CD4-positive, alpha-beta T cell (primary cell): Measurements from ENCODE around the gene HSD3B7. TPM values are rescaled to one million over a fixed set of nuclear protein-coding genes. Genes with fewer than 3 reads are reported as not detected.
A peak's percentile ranks its signal among the peaks of the same experiment; 100 is the strongest.

Experiments
- ATAC-seq: fragments of 200-7000 bp; cut with Tn5 transposase; one replicate; pipeline ENCODE4 v1.10.0; 2022; ENCODE audit warnings: mild to moderate bottlenecking; ENCODE audit not compliant: poor library complexity
- CTCF ChIA-PET: fragments of 350-600 bp; sonication (Branson Sonifier 250); formaldehyde crosslinking; loops from one replicate; lab custom pipeline; 2021; ENCODE audit warnings: antibody characterized with exemption, inconsistent platforms; lab: Charles Lee
- POLR2A ChIA-PET: fragments of 350-600 bp; sonication (Branson Sonifier 250); formaldehyde crosslinking; loops from one replicate; lab custom pipeline; 2021; ENCODE audit warnings: antibody characterized with exemption, inconsistent platforms; lab: Charles Lee
- DNase-seq, 14 experiments: peaks; one replicate each; pipeline ENCODE4 v3.0.0-alpha.2; 2013 to 2020; ENCODE audit warnings: mixed read lengths in 2 of 14
- H3K27ac ChIP-seq, 2 donors: one replicate each; pipeline versions ENCODE4 v1.5.1 to v1.7.0; 2013; ENCODE audit warnings: low read length in 2 of 2, low read depth in 1 of 2, mild to moderate bottlenecking in 1 of 2
- H3K27me3 ChIP-seq, 2 experiments: 1 replicate in 1 of 2; 2 replicates in 1 of 2; pipeline versions ENCODE4 v1.6.1 to v1.7.0; 2013; ENCODE audit warnings: low read length in 2 of 2, control low read depth in 1 of 2, mild to moderate bottlenecking in 1 of 2, moderate library complexity in 1 of 2; ENCODE audit not compliant: insufficient read depth in 2 of 2, control insufficient read depth in 1 of 2
- H3K36me3 ChIP-seq: one replicate; pipeline ENCODE4 v1.6.1; 2013; ENCODE audit warnings: low read length, control low read depth; ENCODE audit not compliant: insufficient read depth
- H3K4me1 ChIP-seq: one replicate; pipeline ENCODE4 v1.6.1; 2013; ENCODE audit warnings: low read length, control low read depth; ENCODE audit not compliant: insufficient read depth
- H3K4me3 ChIP-seq: one replicate; pipeline ENCODE4 v1.5.1; 2013; ENCODE audit warnings: mild to moderate bottlenecking, low read length, moderate library complexity
- H3K9me3 ChIP-seq, 2 experiments: 1 replicate in 1 of 2; 2 replicates in 1 of 2; pipeline versions ENCODE4 v1.6.1 to v1.7.0; 2013; ENCODE audit warnings: low read length in 2 of 2, mild to moderate bottlenecking in 2 of 2, control low read depth in 1 of 2, moderate library complexity in 1 of 2; ENCODE audit not compliant: control insufficient read depth in 1 of 2, insufficient read depth in 1 of 2
- H3K27ac Mint-ChIP-seq: one replicate; pipeline ENCODE4 v1.8.0; 2020; ENCODE audit warnings: mixed read lengths
- H3K27me3 Mint-ChIP-seq: one replicate; pipeline ENCODE4 v1.8.0; 2021; ENCODE audit warnings: mixed read lengths
- H3K36me3 Mint-ChIP-seq: one replicate; pipeline ENCODE4 v1.8.0; 2021; ENCODE audit warnings: low read depth, mixed read lengths
- H3K4me1 Mint-ChIP-seq: one replicate; pipeline ENCODE4 v1.8.0; 2021; ENCODE audit warnings: low read depth, mixed read lengths
- H3K4me3 Mint-ChIP-seq: one replicate; pipeline ENCODE4 v1.8.0; 2020; ENCODE audit warnings: mild to moderate bottlenecking, mixed read lengths
- H3K9me3 Mint-ChIP-seq: one replicate; pipeline ENCODE4 v1.8.0; 2020; ENCODE audit warnings: mixed read lengths
- CTCF ChIP-seq: fragments of 200-600 bp; IDR thresholded peaks from one replicate; pipeline ENCODE4 v1.8.0; 2022; ENCODE audit warnings: antibody characterized with exemption, mild to moderate bottlenecking
- intact Hi-C, 2 experiments: fragments of 100-400 bp; cut with DNase I in 1 of 2; cut with micrococcal nuclease in 1 of 2; formaldehyde crosslinking; loops; one replicate each; pipeline versions ENCODE4 v1.15.1 to v1.9.0; 2023 to 2025; cut with DNase I, micrococcal nuclease
- total RNA-seq, 174 experiments: library from RNA in 2 of 174; stranded (reverse) in 2 of 174; gene quantifications; one replicate each; pipeline ENCODE4 v1.2.3 and lab custom pipeline; 2021 to 2026

Gene HSD3B7
- total RNA-seq, 2 experiments from 2014 or later, result 0.11 TPM; not detected in 1

GRCh38 chr16:30992276-30992780 is 7.3 kb downstream of the HSD3B7 start:
- H3K36me3 Mint-ChIP-seq, result no peaks in the 10 kb centered on the region
- ATAC-seq, result no peak
- no peak overlapping the region for H3K4me3 ChIP-seq
- no peaks in the 10 kb centered on the region for H3K9me3 ChIP-seq
- DNase-seq, result no peak
- no peak overlapping the region for H3K4me3 Mint-ChIP-seq
- H3K27me3 ChIP-seq, result no peaks in the 10 kb centered on the region
- intact Hi-C loops, result no loop called here
- H3K9me3 Mint-ChIP-seq, result no peaks in the 10 kb centered on the region
- no peaks in the 10 kb centered on the region for H3K36me3 ChIP-seq
- H3K4me1 ChIP-seq, result peaks cover 9% of the 10 kb centered on the region
- POLR2A ChIA-PET, result no interaction called here
- no peaks in the 10 kb centered on the region for H3K27me3 Mint-ChIP-seq
- no peak overlapping the region for H3K27ac ChIP-seq
- no peak overlapping the region for H3K27ac Mint-ChIP-seq
- peaks cover 3% of the 10 kb centered on the region for H3K4me1 Mint-ChIP-seq
- TF ChIP-seq CTCF, result no peak
- CTCF ChIA-PET, result no interaction called here

- intact Hi-C loops, result no loop called here
- Mint-ChIP-seq H3K4me3 (no peak overlapping the region), H3K9me3 (no peaks in the 10 kb centered on the region), H3K27ac (no peak overlapping the region), H3K36me3 (no peaks in the 10 kb centered on the region), H3K4me1 (peaks cover 3% of the 10 kb centered on the region), H3K27me3 (no peaks in the 10 kb centered on the region)
- H3K4me1 ChIP-seq, result peaks cover 13% of the 10 kb centered on the region
- H3K4me3 ChIP-seq, result no peak overlapping the region
- H3K27ac ChIP-seq, result no peak overlapping the region
- H3K9me3 ChIP-seq, result no peaks in the 10 kb centered on the region
- H3K27me3 ChIP-seq, result no peaks in the 10 kb centered on the region
- CTCF ChIA-PET, result no interaction called here
- DNase-seq (no peak), ATAC-seq (no peak)
- POLR2A ChIA-PET, result no interaction called here
- no peak for TF ChIP-seq CTCF
- H3K36me3 ChIP-seq, result no peaks in the 10 kb centered on the region
These were observed 8.2 kb downstream of the HSD3B7 start for GRCh38 chr16:30992931-30993816.

- H3K4me3 Mint-ChIP-seq, result peak overlapping the region; percentile 78
- H3K9me3 Mint-ChIP-seq, result no peaks in the 10 kb centered on the region
- no peak for TF ChIP-seq CTCF
These were observed 10.9 kb downstream of the HSD3B7 start for GRCh38 chr16:30995927-30996323.

More at GRCh38 chr16:30995927-30996323, 10.9 kb downstream of the HSD3B7 start:
- Histone ChIP-seq H3K36me3 (no peaks in the 10 kb centered on the region), H3K9me3 (no peaks in the 10 kb centered on the region), H3K4me3 (no peak overlapping the region), H3K27ac (no peak overlapping the region), H3K4me1 (peaks cover 13% of the 10 kb centered on the region), H3K27me3 (no peaks in the 10 kb centered on the region)
- Mint-ChIP-seq H3K27me3 (no peaks in the 10 kb centered on the region), H3K36me3 (no peaks in the 10 kb centered on the region), H3K4me1 (peaks cover 3% of the 10 kb centered on the region), H3K27ac (no peak overlapping the region)
- intact Hi-C loops, result loop anchor here in 1 of 2 experiments (2.0 kb wide), 1 partner anchor 39 kb away; no protein-coding TSS in a partner anchor
- ChIA-PET POLR2A (no interaction called here), CTCF (no interaction called here)
- no peak for ATAC-seq
- no peak for DNase-seq
